ENCODE results near the gene SMG7.

DNA sequence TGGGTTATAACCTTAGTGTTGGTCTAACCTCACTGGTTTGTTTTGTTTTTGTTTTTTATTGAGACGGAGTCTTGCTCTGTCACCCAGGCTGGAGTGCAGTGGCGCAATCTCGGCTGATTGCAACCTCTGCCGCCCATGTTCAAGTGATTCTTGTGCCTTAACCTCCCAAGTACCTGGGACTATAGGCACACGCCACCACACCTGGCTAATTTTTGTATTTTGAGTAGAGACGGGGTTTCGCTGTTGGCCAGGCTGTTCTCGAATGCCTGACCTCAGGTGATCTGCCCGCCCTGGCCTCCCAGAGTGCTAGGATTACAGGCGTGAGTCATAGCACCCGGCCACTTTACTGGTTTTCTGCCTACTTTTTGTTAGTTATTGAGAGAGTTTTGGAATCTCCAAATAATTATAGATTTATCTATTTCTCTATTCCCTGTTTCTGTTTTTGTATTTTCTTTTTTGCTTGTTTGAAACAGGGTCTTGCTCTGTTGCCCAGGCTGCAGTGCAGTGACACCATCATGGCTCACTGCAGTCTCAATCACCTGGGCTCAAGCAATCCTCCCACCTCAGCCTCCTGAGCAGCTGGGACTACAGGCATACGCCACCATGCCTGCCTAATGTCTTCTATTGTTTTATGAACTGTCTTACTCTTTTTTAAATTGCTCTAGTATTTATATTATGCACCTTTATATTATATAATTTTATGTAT is 21.4 kb downstream of the SMG7 start:
- TF ChIP-seq, protein P1, sequence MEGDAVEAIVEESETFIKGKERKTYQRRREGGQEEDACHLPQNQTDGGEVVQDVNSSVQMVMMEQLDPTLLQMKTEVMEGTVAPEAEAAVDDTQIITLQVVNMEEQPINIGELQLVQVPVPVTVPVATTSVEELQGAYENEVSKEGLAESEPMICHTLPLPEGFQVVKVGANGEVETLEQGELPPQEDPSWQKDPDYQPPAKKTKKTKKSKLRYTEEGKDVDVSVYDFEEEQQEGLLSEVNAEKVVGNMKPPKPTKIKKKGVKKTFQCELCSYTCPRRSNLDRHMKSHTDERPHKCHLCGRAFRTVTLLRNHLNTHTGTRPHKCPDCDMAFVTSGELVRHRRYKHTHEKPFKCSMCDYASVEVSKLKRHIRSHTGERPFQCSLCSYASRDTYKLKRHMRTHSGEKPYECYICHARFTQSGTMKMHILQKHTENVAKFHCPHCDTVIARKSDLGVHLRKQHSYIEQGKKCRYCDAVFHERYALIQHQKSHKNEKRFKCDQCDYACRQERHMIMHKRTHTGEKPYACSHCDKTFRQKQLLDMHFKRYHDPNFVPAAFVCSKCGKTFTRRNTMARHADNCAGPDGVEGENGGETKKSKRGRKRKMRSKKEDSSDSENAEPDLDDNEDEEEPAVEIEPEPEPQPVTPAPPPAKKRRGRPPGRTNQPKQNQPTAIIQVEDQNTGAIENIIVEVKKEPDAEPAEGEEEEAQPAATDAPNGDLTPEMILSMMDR (conservative IDR thresholded peaks at IDR 0.05; ENCODE audit: low read depth, low read length): no peak
- no peak for TF ChIP-seq MAZ (IDR thresholded peaks at IDR 0.05; ENCODE audit: borderline replicate concordance, low read depth, low read length)
- TF ChIP-seq RAD21 (IDR thresholded peaks at IDR 0.05; ENCODE audit: low read length): no peak
- no peak for TF ChIP-seq POLR2A (IDR thresholded peaks at IDR 0.05; ENCODE audit: low read depth, low read length)
- TF ChIP-seq SMC3 (IDR thresholded peaks at IDR 0.05; ENCODE audit: low read depth, low read length): no peak
- TF ChIP-seq BHLHE40 (IDR thresholded peaks at IDR 0.05; ENCODE audit: low read depth, low read length): no peak
- TF ChIP-seq CHD1 (IDR thresholded peaks at IDR 0.05; ENCODE audit: low read depth, low read length): no peak

Data from IMR-90 (cell line).